IMR-90 (cell line): ENCODE measurements around the gene FAM76A. TPM values are rescaled to one million over a fixed set of nuclear protein-coding genes. Genes with fewer than 3 reads are reported as not detected.

Experiments used
- ATAC-seq: fragments of 200-7000 bp; cut with Tn5 transposase; 2 replicates; pipeline ENCODE4 v1.9.1; 2020; ENCODE audit warnings: low read depth, mild to moderate bottlenecking, moderate library complexity
- BruUV-seq: library from RNA; stranded (reverse); fragments of 400-500 nt; replicated peaks from 2 replicates; lab custom pipeline; 2021; lab: Mats Ljungman, UMichigan
- CTCF ChIA-PET: fragments of 300-600 bp; formaldehyde crosslinking; extraction: SDS; loops from one replicate; lab custom pipeline; 2021; ENCODE audit warnings: antibody characterized with exemption; lab: Yijun Ruan, JAX
- POLR2A ChIA-PET: fragments of 300-600 bp; sonication (Branson Sonifier 250); formaldehyde crosslinking; loops from one replicate; lab custom pipeline; 2022; ENCODE audit warnings: antibody characterized with exemption; ENCODE audit not compliant: unreplicated experiment; lab: Charles Lee
- DNase-seq: peaks from one replicate; pipeline ENCODE4 v3.0.0; 2013
- H2AFZ ChIP-seq: replicated peaks from 2 replicates; pipeline ENCODE3; 2013; ENCODE audit warnings: low read length, mild to moderate bottlenecking; ENCODE audit not compliant: poor library complexity
- H2AK5ac ChIP-seq: 2 replicates; pipeline ENCODE4 v1.6.1; 2013; ENCODE audit warnings: low read depth, low read length, inconsistent platforms
- H2AK9ac ChIP-seq: replicated peaks from 2 replicates; pipeline ENCODE3; 2013; ENCODE audit warnings: mild to moderate bottlenecking, low read depth, low read length, moderate library complexity; ENCODE audit not compliant: poor library complexity
- H2BK120ac ChIP-seq: 2 replicates; pipeline ENCODE4 v1.6.1; 2013; ENCODE audit warnings: low read depth, low read length, inconsistent platforms
- H2BK15ac ChIP-seq: 3 replicates; pipeline ENCODE4 v1.6.1; 2013; ENCODE audit warnings: low read depth, low read length, inconsistent platforms
- H2BK20ac ChIP-seq: 2 replicates; pipeline ENCODE4 v1.6.1; 2013; ENCODE audit warnings: low read depth, mild to moderate bottlenecking, inconsistent platforms, low read length, moderate library complexity
- H2BK5ac ChIP-seq: 2 replicates; pipeline ENCODE4 v1.6.1; 2013; ENCODE audit warnings: mild to moderate bottlenecking, low read depth, low read length, inconsistent platforms; ENCODE audit not compliant: poor library complexity, severe bottlenecking
- H3K14ac ChIP-seq: replicated peaks from 2 replicates; pipeline ENCODE4 v1.6.1; 2013; ENCODE audit warnings: low read depth, low read length, inconsistent platforms
- H3K18ac ChIP-seq: 2 replicates; pipeline ENCODE4 v1.6.1; 2013; ENCODE audit warnings: low read depth, low read length, control low read depth
- H3K23ac ChIP-seq: 2 replicates; pipeline ENCODE4 v1.6.1; 2013; ENCODE audit warnings: low read depth, low read length, inconsistent platforms
- H3K27ac ChIP-seq: 2 replicates; pipeline ENCODE4 v1.5.1; 2013; ENCODE audit warnings: mild to moderate bottlenecking, control low read depth, low read length; ENCODE audit not compliant: insufficient read depth
- H3K27me3 ChIP-seq: 2 replicates; pipeline ENCODE4 v1.6.1; 2013; ENCODE audit warnings: low read length; ENCODE audit not compliant: control insufficient read depth, insufficient read depth
- H3K36me3 ChIP-seq: 2 replicates; pipeline ENCODE4 v1.6.1; 2013; ENCODE audit warnings: low read length, mixed read lengths; ENCODE audit not compliant: control insufficient read depth, insufficient read depth
- H3K4ac ChIP-seq: 2 replicates; pipeline ENCODE4 v1.6.1; 2013; ENCODE audit warnings: low read depth, low read length, inconsistent platforms
- H3K4me1 ChIP-seq: 2 replicates; pipeline ENCODE4 v1.6.1; 2013; ENCODE audit warnings: low read length, mixed read lengths; ENCODE audit not compliant: control insufficient read depth, insufficient read depth
- H3K4me2 ChIP-seq: 2 replicates; pipeline ENCODE4 v1.6.1; 2013; ENCODE audit warnings: low read depth, mild to moderate bottlenecking, control low read depth, low read length, moderate library complexity
- H3K4me3 ChIP-seq: 2 replicates; pipeline ENCODE4 v1.5.1; 2013; ENCODE audit warnings: low read depth, mild to moderate bottlenecking, control low read depth, low read length, moderate library complexity; ENCODE audit not compliant: insufficient read depth
- H3K56ac ChIP-seq: 2 replicates; pipeline ENCODE4 v1.6.1; 2013; ENCODE audit warnings: low read length, inconsistent platforms; ENCODE audit not compliant: insufficient read depth; ENCODE audit errors: extremely low read depth
- H3K79me1 ChIP-seq, 2 experiments: 2 replicates each; pipeline ENCODE4 v1.6.1; 2013; ENCODE audit warnings: low read length in 2 of 2, inconsistent platforms in 1 of 2, low read depth in 1 of 2
- H3K9ac ChIP-seq: 2 replicates; pipeline ENCODE4 v1.6.1; 2013; ENCODE audit warnings: low read depth, low read length, control low read depth
- H3K9me1 ChIP-seq: 2 replicates; pipeline ENCODE4 v1.6.1; 2013; ENCODE audit warnings: low read length, inconsistent platforms; ENCODE audit not compliant: insufficient read depth
- H3K9me3 ChIP-seq: 2 replicates; pipeline ENCODE4 v1.6.1; 2013; ENCODE audit warnings: low read length; ENCODE audit not compliant: control insufficient read depth, insufficient read depth
- H4K20me1 ChIP-seq: 2 replicates; pipeline ENCODE4 v1.6.1; 2013; ENCODE audit warnings: low read length, inconsistent platforms; ENCODE audit not compliant: insufficient read depth
- H4K5ac ChIP-seq: 2 replicates; pipeline ENCODE4 v1.6.1; 2013; ENCODE audit warnings: mild to moderate bottlenecking, low read depth, low read length, control low read depth
- H4K8ac ChIP-seq, 2 experiments: 2 replicates each; pipeline ENCODE4 v1.6.1; 2013; ENCODE audit warnings: low read depth in 2 of 2, low read length in 2 of 2, control low read depth in 1 of 2, inconsistent platforms in 1 of 2
- H4K91ac ChIP-seq: 2 replicates; pipeline ENCODE4 v1.6.1; 2013; ENCODE audit warnings: low read depth, low read length, inconsistent platforms; ENCODE audit not compliant: insufficient read depth
- MAZ ChIP-seq: IDR thresholded peaks from 2 replicates; pipeline ENCODE4 v1.6.1; 2012; ENCODE audit warnings: low read depth, mild to moderate bottlenecking, low read length, improper control_type of control experiment, moderate library complexity, borderline replicate concordance
- MXI1 ChIP-seq: IDR thresholded peaks from 2 replicates; pipeline ENCODE4 v1.6.1; 2012; ENCODE audit warnings: low read depth, mild to moderate bottlenecking, low read length, moderate library complexity, borderline replicate concordance
- RCOR1 ChIP-seq: IDR thresholded peaks from 2 replicates; pipeline ENCODE4 v1.6.1; 2012; ENCODE audit warnings: mild to moderate bottlenecking, low read length, improper control_type of control experiment; ENCODE audit not compliant: insufficient replicate concordance
- RFX5 ChIP-seq: IDR thresholded peaks from 2 replicates; pipeline ENCODE4 v1.8.0; 2012; ENCODE audit warnings: low read depth, mild to moderate bottlenecking, low read length, moderate library complexity
- WGBS, 2 experiments: methylation state at CpG; one replicate each; pipeline versions ENCODE4 v1.1.5 to v1.1.7; 2013; ENCODE audit warnings: missing lambda C conversion rate in 2 of 2; ENCODE audit not compliant: insufficient read length in 1 of 2; ENCODE audit errors: extremely low coverage in 2 of 2; 5-methylcytosine and 5-hydroxymethylcytosine counted together
- dilution Hi-C: fragments of 300-500 bp; cut with HindIII; formaldehyde crosslinking; loops from one replicate; pipeline ENCODE4 v1.14.3; 2018; ENCODE audit warnings: low sequenced_read_pairs; ENCODE audit not compliant: unreplicated experiment
- in situ Hi-C: fragments of 300-500 bp; cut with MboI; formaldehyde crosslinking; loops from 3 replicates; pipeline ENCODE4 v1.14.3; 2019; ENCODE audit warnings: low sequenced_read_pairs, inconsistent platforms, mixed read lengths
- intact Hi-C: fragments of 100-400 bp; cut with micrococcal nuclease; formaldehyde crosslinking; loops from 2 replicates; pipeline ENCODE4 v1.10.0; 2022
- polyA plus RNA-seq, 3 experiments: library from polyadenylated mRNA; depleted of rRNA; stranded (reverse); fragments of >200 nt; gene quantifications; 2 replicates each; pipeline ENCODE4 v1.2.3, GENCODE V29; 2012; ENCODE audit warnings: low replicate concordance in 1 of 3
- total RNA-seq: library from RNA; depleted of rRNA; stranded (reverse); fragments of >200 nt; gene quantifications from 2 replicates; pipeline ENCODE4 v1.2.3, GENCODE V29; 2012

The FAM76A gene
- total and polyA plus RNA-seq, 2 of the 4 experiments (the other 2 are of a cell fraction): 2.3 to 10.0 TPM

GRCh38 chr1:27773826-27774445, 48.2 kb downstream of the FAM76A start:
- Histone ChIP-seq H3K56ac (peak overlapping the region; percentile 55), H4K5ac (peak overlapping the region; percentile 25; the same call in 1 of the 2 replicates), H3K27me3 (no peaks in the 10 kb centered on the region), H4K20me1 (peaks cover 14% of the 10 kb centered on the region; the same call in 1 of the 2 replicates), H3K9me1 (no peaks in the 10 kb centered on the region; the same call in 1 of the 2 replicates), H2BK5ac (peak overlapping the region; percentile 59), H3K4me3 (peak overlapping the region; percentile 95), H3K27ac (peak overlapping the region; percentile 65), H2AK9ac (peak overlapping the region; percentile 89), H4K91ac (0 out of 2 replicates have a peak overlapping the region, but pooled peaks have one; percentile 48), H3K4me1 (peaks cover 4% of the 10 kb centered on the region; the same call in 1 of the 2 replicates), H3K9ac (peak overlapping the region; percentile 93), H2AK5ac (peak overlapping the region; percentile 73), H3K4ac (peak overlapping the region; percentile 62), H2BK20ac (no peak overlapping the region), H3K14ac (peak overlapping the region; percentile 83), H3K9me3 (no peaks in the 10 kb centered on the region), H3K36me3 (no peaks in the 10 kb centered on the region), H2AFZ (peak overlapping the region; percentile 89), H3K23ac (peak overlapping the region; percentile 92), H3K4me2 (peak overlapping the region; percentile 94), H3K79me1 (peaks cover 13 to 47% of the 10 kb centered on the region in 2 experiments; a peak in 3 of 4 replicates), H2BK15ac (no peak overlapping the region), H3K18ac (peak overlapping the region; percentile 33; the same call in 1 of the 2 replicates), H4K8ac (peak overlapping the region in 1 of 2 experiments; percentile 62; a peak in 1 of 4 replicates), H2BK120ac (0 out of 2 replicates have a peak overlapping the region, but pooled peaks have one; percentile 5)
- WGBS, 2 experiments: no CpG with 5 or more reads among the region's 3 CpGs
- ChIA-PET POLR2A (interaction anchor here (0.6 kb wide), 1 partner anchor 733 kb away, joined by 3 read pairs; no protein-coding TSS in a partner anchor), CTCF (interaction anchor here (1.4 kb wide), 1 partner anchor 48 kb away, joined by 5 read pairs; the partner anchor contains the start of gene FAM76A)
- intact Hi-C loops (loop anchor here (1.0 to 2.0 kb wide), 3 partner anchors 47 to 105 kb away; partner anchors contain the start of gene PPP1R8), dilution Hi-C loops (no loop called here), in situ Hi-C loops (no loop called here)
- TF ChIP-seq RFX5 (no peak), RCOR1 (no peak), MXI1 (peak; percentile 7), MAZ (no peak)
- TSS peak; percentile 67 for BruUV-seq
- ATAC-seq: peak; percentile 0
- peak; percentile 62 for DNase-seq
